ENCODE results near the gene PRODH.
"Not testable (repeated sequence)": the region's sequence is repeated elsewhere in the genome, so short reads cannot be mapped to it uniquely, and the experiment has no call there.

PRODH gene

GRCh38 chr22:18950141-18950540 lies 14.0 kb upstream of the PRODH start:
- Histone ChIP-seq H4K12ac (ENCODE audit: low read depth, low read length) (no peak overlapping the region), H2BK120ac (ENCODE audit: insufficient read depth, low read length, poor library complexity) (no peak overlapping the region), H3K18ac (ENCODE audit: low read length) (no peak overlapping the region), H3K4me2 (ENCODE audit: low read length) (no peak overlapping the region), H3K4me1 (ENCODE audit: control insufficient read depth in 1 of 2, insufficient read depth in 2 of 2, low read length in 2 of 2) (peaks cover 3% of the 10 kb centered on the region in 2 experiments), H3K79me2 (ENCODE audit: control insufficient read depth, insufficient read depth, low read length, poor library complexity) (no peaks in the 10 kb centered on the region), H3K36me3 (ENCODE audit: control insufficient read depth in 1 of 2, insufficient read depth in 2 of 2, low read length in 2 of 2) (no peaks in the 10 kb centered on the region), H4K91ac (ENCODE audit: low read depth, low read length) (no peak overlapping the region), H3K4ac (ENCODE audit: low read depth, low read length) (no peak overlapping the region), H3K4me3 (ENCODE audit: low read depth, low read length) (no peak overlapping the region), H2BK12ac (ENCODE audit: low read length) (no peak overlapping the region), H3K14ac (ENCODE audit: low read length) (no peak overlapping the region), H3K27me3 (ENCODE audit: insufficient read depth, low read length) (no peaks in the 10 kb centered on the region), H3K9me3 (ENCODE audit: insufficient read depth, low read depth, low read length) (no peaks in the 10 kb centered on the region), H2AK5ac (ENCODE audit: low read length) (no peak overlapping the region), H3K9ac (ENCODE audit: low read length) (no peak overlapping the region), H2BK5ac (ENCODE audit: low read depth, low read length, poor library complexity) (no peak overlapping the region), H3K79me1 (ENCODE audit: low read length) (no peaks in the 10 kb centered on the region), H3K27ac (ENCODE audit: low read depth, low read length) (no peak overlapping the region), H3K23ac (ENCODE audit: low read length) (no peak overlapping the region), H2AFZ (ENCODE audit: insufficient read depth, low read length, poor library complexity) (no peak overlapping the region), H4K8ac (ENCODE audit: low read depth, low read length) (no peak overlapping the region)
- WGBS (ENCODE audit: extremely low coverage, insufficient coverage, insufficient read length) = no CpG with 5 or more reads among the region's 5 CpGs
- no peak for DNase-seq

GRCh38 chr22:18947905-18948304 lies 11.8 kb upstream of the PRODH start:
- H3K14ac ChIP-seq (ENCODE audit: low read length) = no peak overlapping the region
- WGBS (ENCODE audit: extremely low coverage, insufficient coverage, insufficient read length) = no CpG with 5 or more reads among the region's 12 CpGs
- H2BK120ac ChIP-seq (ENCODE audit: insufficient read depth, low read length, poor library complexity) = no peak overlapping the region
- no peaks in the 10 kb centered on the region for H3K9me3 ChIP-seq (ENCODE audit: insufficient read depth, low read depth, low read length)
- DNase-seq = no peak
- no peaks in the 10 kb centered on the region for H3K79me2 ChIP-seq (ENCODE audit: control insufficient read depth, insufficient read depth, low read length, poor library complexity)
- no peak overlapping the region for H3K23ac ChIP-seq (ENCODE audit: low read length)
- H3K4ac ChIP-seq (ENCODE audit: low read depth, low read length) = no peak overlapping the region
- no peak overlapping the region for H3K9ac ChIP-seq (ENCODE audit: low read length)
- no peak overlapping the region for H3K18ac ChIP-seq (ENCODE audit: low read length)
- H3K4me3 ChIP-seq (ENCODE audit: low read depth, low read length) = no peak overlapping the region
- peaks cover 3% of the 10 kb centered on the region in 2 experiments for H3K4me1 ChIP-seq (ENCODE audit: control insufficient read depth in 1 of 2, insufficient read depth in 2 of 2, low read length in 2 of 2)
- H2BK12ac ChIP-seq (ENCODE audit: low read length) = no peak overlapping the region
- H2AFZ ChIP-seq (ENCODE audit: insufficient read depth, low read length, poor library complexity) = no peak overlapping the region
- no peak overlapping the region for H3K4me2 ChIP-seq (ENCODE audit: low read length)
- no peak overlapping the region for H4K12ac ChIP-seq (ENCODE audit: low read depth, low read length)
- H4K8ac ChIP-seq (ENCODE audit: low read depth, low read length) = no peak overlapping the region
- H3K79me1 ChIP-seq (ENCODE audit: low read length) = no peaks in the 10 kb centered on the region
- no peak overlapping the region for H2AK5ac ChIP-seq (ENCODE audit: low read length)
- no peak overlapping the region for H4K91ac ChIP-seq (ENCODE audit: low read depth, low read length)
- no peaks in the 10 kb centered on the region for H3K36me3 ChIP-seq (ENCODE audit: control insufficient read depth in 1 of 2, insufficient read depth in 2 of 2, low read length in 2 of 2)
- no peaks in the 10 kb centered on the region for H3K27me3 ChIP-seq (ENCODE audit: insufficient read depth, low read length)
- H3K27ac ChIP-seq (ENCODE audit: low read depth, low read length) = no peak overlapping the region
- no peak overlapping the region for H2BK5ac ChIP-seq (ENCODE audit: low read depth, low read length, poor library complexity)

- H3K27me3 ChIP-seq (ENCODE audit: insufficient read depth, low read length); H3K79me2 ChIP-seq (ENCODE audit: control insufficient read depth, insufficient read depth, low read length, poor library complexity); H4K12ac ChIP-seq (ENCODE audit: low read depth, low read length); H3K18ac ChIP-seq (ENCODE audit: low read length); H3K9me3 ChIP-seq (ENCODE audit: insufficient read depth, low read depth, low read length); H2AK5ac ChIP-seq (ENCODE audit: low read length); H4K91ac ChIP-seq (ENCODE audit: low read depth, low read length); H3K36me3 ChIP-seq (ENCODE audit: control insufficient read depth in 1 of 2, insufficient read depth in 2 of 2, low read length in 2 of 2); H3K23ac ChIP-seq (ENCODE audit: low read length); H3K4me1 ChIP-seq (ENCODE audit: control insufficient read depth in 1 of 2, insufficient read depth in 2 of 2, low read length in 2 of 2); H3K4me2 ChIP-seq (ENCODE audit: low read length); H2BK12ac ChIP-seq (ENCODE audit: low read length); DNase-seq; H2BK5ac ChIP-seq (ENCODE audit: low read depth, low read length, poor library complexity); H2AFZ ChIP-seq (ENCODE audit: insufficient read depth, low read length, poor library complexity); H3K79me1 ChIP-seq (ENCODE audit: low read length); H3K4me3 ChIP-seq (ENCODE audit: low read depth, low read length); H3K27ac ChIP-seq (ENCODE audit: low read depth, low read length); H2BK120ac ChIP-seq (ENCODE audit: insufficient read depth, low read length, poor library complexity); H3K14ac ChIP-seq (ENCODE audit: low read length); H4K8ac ChIP-seq (ENCODE audit: low read depth, low read length); H3K9ac ChIP-seq (ENCODE audit: low read length); H3K4ac ChIP-seq (ENCODE audit: low read depth, low read length): not testable (repeated sequence)
- no CpG with 5 or more reads among the region's 9 CpGs for WGBS (ENCODE audit: extremely low coverage, insufficient coverage, insufficient read length)
Measured at GRCh38 chr22:18947105-18947504, 11.0 kb upstream of the PRODH start.

- H3K4ac ChIP-seq (ENCODE audit: low read depth, low read length); H3K9me3 ChIP-seq (ENCODE audit: insufficient read depth, low read depth, low read length); DNase-seq; H3K4me1 ChIP-seq (ENCODE audit: control insufficient read depth in 1 of 2, insufficient read depth in 2 of 2, low read length in 2 of 2); H2AK5ac ChIP-seq (ENCODE audit: low read length); H3K9ac ChIP-seq (ENCODE audit: low read length); H2AFZ ChIP-seq (ENCODE audit: insufficient read depth, low read length, poor library complexity); H4K8ac ChIP-seq (ENCODE audit: low read depth, low read length); H3K14ac ChIP-seq (ENCODE audit: low read length); H3K27me3 ChIP-seq (ENCODE audit: insufficient read depth, low read length); H3K36me3 ChIP-seq (ENCODE audit: control insufficient read depth in 1 of 2, insufficient read depth in 2 of 2, low read length in 2 of 2); H2BK12ac ChIP-seq (ENCODE audit: low read length); H3K4me2 ChIP-seq (ENCODE audit: low read length); H4K12ac ChIP-seq (ENCODE audit: low read depth, low read length); H2BK120ac ChIP-seq (ENCODE audit: insufficient read depth, low read length, poor library complexity); H3K79me1 ChIP-seq (ENCODE audit: low read length); H3K79me2 ChIP-seq (ENCODE audit: control insufficient read depth, insufficient read depth, low read length, poor library complexity); H4K91ac ChIP-seq (ENCODE audit: low read depth, low read length); H3K4me3 ChIP-seq (ENCODE audit: low read depth, low read length); H2BK5ac ChIP-seq (ENCODE audit: low read depth, low read length, poor library complexity); H3K23ac ChIP-seq (ENCODE audit: low read length); H3K18ac ChIP-seq (ENCODE audit: low read length); H3K27ac ChIP-seq (ENCODE audit: low read depth, low read length): not testable (repeated sequence)
- no CpG with 5 or more reads among the region's 8 CpGs for WGBS (ENCODE audit: extremely low coverage, insufficient coverage, insufficient read length)
Measured at GRCh38 chr22:18938691-18939090, 2.6 kb upstream of the PRODH start.
